ENCODE results near the gene FAM174A.

Gene FAM174A

GRCh38 chr5:100584069-100584468 is 48.9 kb downstream of the FAM174A start:
- POLR2A ChIA-PET = no interaction called here
- DNase-seq (ENCODE audit: extremely low spot score) = peak; percentile 8
- CTCF ChIA-PET = interaction anchor here (1.3 kb wide), 2 partner anchors 11 to 16 kb away, joined by 3 read pairs; no protein-coding TSS in a partner anchor
- TF ChIP-seq CTCF (IDR thresholded peaks at IDR 0.05; ENCODE audit: control extremely low read depth, extremely low read depth, low read depth, missing control alignments) = no peak

GRCh38 chr5:100584889-100585288 is 49.7 kb downstream of the FAM174A start:
- DNase-seq (ENCODE audit: extremely low spot score) = no peak
- POLR2A ChIA-PET = no interaction called here
- TF ChIP-seq CTCF (IDR thresholded peaks at IDR 0.05; ENCODE audit: control extremely low read depth, extremely low read depth, low read depth, missing control alignments) = no peak
- CTCF ChIA-PET = interaction anchor here (1.3 kb wide), 2 partner anchors 10 to 15 kb away, joined by 3 read pairs; no protein-coding TSS in a partner anchor

- DNase-seq (ENCODE audit: extremely low spot score) = no peak
- CTCF ChIA-PET = interaction anchor here (0.7 to 1.6 kb wide), 4 partner anchors 8 to 160 kb away, joined by 3 to 9 read pairs (median 3); no protein-coding TSS in a partner anchor
- no peak for TF ChIP-seq CTCF (IDR thresholded peaks at IDR 0.05; ENCODE audit: control extremely low read depth, extremely low read depth, low read depth, missing control alignments)
- POLR2A ChIA-PET = no interaction called here
These were observed 55.7 kb downstream of the FAM174A start for GRCh38 chr5:100590867-100591266.

GRCh38 chr5:100595152-100595811 is 60.1 kb downstream of the FAM174A start:
- ChIA-PET POLR2A (no interaction called here), CTCF (interaction anchor here (0.6 to 0.7 kb wide), 3 partner anchors 9 to 28 kb away, joined by 3 read pairs; no protein-coding TSS in a partner anchor)
- TF ChIP-seq CTCF (IDR thresholded peaks at IDR 0.05; ENCODE audit: control extremely low read depth, extremely low read depth, low read depth, missing control alignments) = no peak
- no peak for DNase-seq (ENCODE audit: extremely low spot score)

GRCh38 chr5:100595812-100596173 is 60.6 kb downstream of the FAM174A start:
- DNase-seq (ENCODE audit: extremely low spot score) = no peak
- POLR2A ChIA-PET = no interaction called here
- CTCF ChIA-PET = no interaction called here
- no peak for TF ChIP-seq CTCF (IDR thresholded peaks at IDR 0.05; ENCODE audit: control extremely low read depth, extremely low read depth, low read depth, missing control alignments)

GRCh38 chr5:100598446-100598845 is 63.3 kb downstream of the FAM174A start:
- ChIA-PET POLR2A (no interaction called here), CTCF (interaction anchor here (1.3 to 2.1 kb wide), 4 partner anchors 8 to 46 kb away, joined by 3 to 9 read pairs (median 6); no protein-coding TSS in a partner anchor)
- TF ChIP-seq CTCF (IDR thresholded peaks at IDR 0.05; ENCODE audit: control extremely low read depth, extremely low read depth, low read depth, missing control alignments) = no peak
- DNase-seq (ENCODE audit: extremely low spot score) = no peak
